Pulmonary artery endothelial cell (primary cell): Measurements from ENCODE around the gene ATG16L2. TPM values are rescaled to one million over a fixed set of nuclear protein-coding genes. Genes with fewer than 3 reads are reported as not detected.

Source experiments
- total RNA-seq: library from RNA; depleted of rRNA; stranded (reverse); fragments of >200 nt; gene quantifications from 2 replicates; pipeline ENCODE4 v1.2.3, GENCODE V29; 2014

The ATG16L2 gene
- total RNA-seq, 1 donor from 2014 or later: 8.9 TPM

Other genes with a start within 250 kb of the ATG16L2 start
- 8.4 and 25.3 TPM in 2 replicates for gene PDE2A, start 140.0 kb upstream of the ATG16L2 start, total RNA-seq
- 58.6 and 60.9 TPM in 2 replicates for gene ARAP1, start 62.0 kb upstream of the ATG16L2 start, total RNA-seq
- 41.7 and 42.3 TPM in 2 replicates for gene STARD10, start 20.4 kb upstream of the ATG16L2 start, total RNA-seq